Effector memory CD8-positive, alpha-beta T cell (primary cell): ENCODE measurements around the gene PLCXD3.

Experiments
- ATAC-seq: fragments of 150-1000 bp; cut with Tn5 transposase; replicated peaks from 2 replicates; pipeline ENCODE4 v1.10.0; 2021; ENCODE audit warnings: mild to moderate bottlenecking, moderate library complexity
- DNase-seq, 3 experiments: peaks; one replicate each; pipeline ENCODE4 v3.0.0; 2021
- H3K27ac Mint-ChIP-seq, 2 donors: one replicate each; pipeline ENCODE4 v1.8.0; 2022; ENCODE audit warnings: mild to moderate bottlenecking in 2 of 2, mixed read lengths in 2 of 2, moderate library complexity in 2 of 2
- H3K27me3 Mint-ChIP-seq, 2 donors: one replicate each; pipeline ENCODE4 v1.8.0; 2022; ENCODE audit warnings: mixed read lengths in 2 of 2
- H3K36me3 Mint-ChIP-seq: one replicate; pipeline ENCODE4 v1.8.0; 2022; ENCODE audit warnings: mild to moderate bottlenecking, moderate library complexity, mixed read lengths; ENCODE audit not compliant: insufficient read depth
- H3K4me1 Mint-ChIP-seq, 2 donors: one replicate each; pipeline ENCODE4 v1.8.0; 2022; ENCODE audit warnings: low read depth in 2 of 2, mixed read lengths in 2 of 2
- H3K4me3 Mint-ChIP-seq, 2 donors: one replicate each; pipeline ENCODE4 v1.8.0; 2022; ENCODE audit warnings: mild to moderate bottlenecking in 2 of 2, mixed read lengths in 2 of 2, moderate library complexity in 2 of 2
- H3K9me3 Mint-ChIP-seq, 2 donors: one replicate each; pipeline ENCODE4 v1.8.0; 2022; ENCODE audit warnings: mixed read lengths in 2 of 2
- total RNA-seq, 9 experiments: gene quantifications; one replicate each; lab custom pipeline; 2026; lab: John Stamatoyannopoulos, UW

The PLCXD3 gene, protein sequence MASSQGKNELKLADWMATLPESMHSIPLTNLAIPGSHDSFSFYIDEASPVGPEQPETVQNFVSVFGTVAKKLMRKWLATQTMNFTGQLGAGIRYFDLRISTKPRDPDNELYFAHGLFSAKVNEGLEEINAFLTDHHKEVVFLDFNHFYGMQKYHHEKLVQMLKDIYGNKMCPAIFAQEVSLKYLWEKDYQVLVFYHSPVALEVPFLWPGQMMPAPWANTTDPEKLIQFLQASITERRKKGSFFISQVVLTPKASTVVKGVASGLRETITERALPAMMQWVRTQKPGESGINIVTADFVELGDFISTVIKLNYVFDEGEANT
- 0 to 0.11 (median 0) reads per million in 9 experiments for total RNA-seq

DNA sequence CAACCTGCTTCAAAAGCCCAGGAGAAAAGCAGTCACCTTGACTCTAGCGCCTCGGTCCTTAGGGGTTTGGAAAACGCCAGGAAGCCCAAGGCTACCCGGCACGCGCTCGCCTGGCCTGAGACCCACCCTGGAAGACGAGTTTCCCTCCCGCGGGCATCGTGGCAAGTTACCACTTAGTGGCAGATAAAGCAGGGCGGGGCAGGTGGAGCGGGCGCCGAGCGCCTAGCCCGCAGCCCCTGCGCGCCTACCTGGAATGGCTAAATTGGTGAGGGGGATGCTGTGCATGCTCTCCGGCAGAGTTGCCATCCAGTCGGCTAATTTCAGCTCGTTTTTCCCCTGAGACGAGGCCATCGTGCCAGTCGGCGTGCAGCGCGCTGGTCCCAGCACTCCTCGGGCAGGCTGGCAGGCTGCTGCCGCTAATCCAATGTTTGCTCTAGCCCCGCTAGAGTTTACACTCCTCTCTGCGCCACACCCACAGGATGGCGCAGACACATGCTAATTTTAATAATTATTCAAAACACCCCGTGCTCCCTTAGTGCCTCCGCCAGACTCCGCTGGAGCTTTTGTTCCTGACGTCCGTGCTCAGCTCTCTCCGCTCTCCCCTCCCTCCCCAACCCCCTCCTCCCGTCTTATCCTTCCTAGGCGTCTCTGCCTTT lies at the start of gene PLCXD3:
PLCXD3 (minus strand) TSS at position 426 of the 656 bp plus-strand sequence; CDS start at position 351, 75 bp downstream.
- peaks cover 0 to 4% of the 10 kb centered on the region in 2 donors for H3K9me3 Mint-ChIP-seq
- H3K36me3 Mint-ChIP-seq = no peaks in the 10 kb centered on the region
- no peak for ATAC-seq
- H3K4me1 Mint-ChIP-seq = peaks cover 0 to 4% of the 10 kb centered on the region in 2 donors
- H3K27ac Mint-ChIP-seq = no peak within 1 kb of the TSS
- DNase-seq = no peak
- peaks cover 24 to 30% of the 10 kb centered on the region in 2 donors for H3K27me3 Mint-ChIP-seq
- H3K4me3 Mint-ChIP-seq = no peak within 1 kb of the TSS

DNA sequence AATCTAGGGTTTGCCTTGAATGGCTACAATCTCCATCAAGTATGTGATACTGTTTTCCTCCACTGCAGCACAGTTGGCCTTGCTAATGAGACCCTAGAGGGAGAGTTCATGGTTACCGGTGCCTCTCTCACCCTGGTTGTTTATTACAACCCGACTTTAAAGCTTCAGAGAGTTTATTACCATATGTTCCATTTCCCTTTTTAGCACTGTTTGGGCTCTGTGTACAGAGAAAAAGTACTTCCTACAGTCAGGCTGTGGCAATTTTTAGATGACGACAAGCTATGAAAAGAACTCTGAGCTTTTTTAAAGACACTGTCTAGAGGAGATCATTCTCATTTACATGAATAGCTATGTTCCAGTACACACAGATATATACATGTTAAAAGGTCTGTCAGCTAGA lies 48.8 kb upstream of the PLCXD3 start:
- no peak for ATAC-seq
- no peak overlapping the region for H3K4me3 Mint-ChIP-seq
- no peak for DNase-seq
- H3K27me3 Mint-ChIP-seq = no peaks in the 10 kb centered on the region
- H3K27ac Mint-ChIP-seq = no peak overlapping the region
- peaks cover 6 to 13% of the 10 kb centered on the region in 2 donors for H3K9me3 Mint-ChIP-seq
- H3K36me3 Mint-ChIP-seq = no peaks in the 10 kb centered on the region
- H3K4me1 Mint-ChIP-seq = no peaks in the 10 kb centered on the region

DNA sequence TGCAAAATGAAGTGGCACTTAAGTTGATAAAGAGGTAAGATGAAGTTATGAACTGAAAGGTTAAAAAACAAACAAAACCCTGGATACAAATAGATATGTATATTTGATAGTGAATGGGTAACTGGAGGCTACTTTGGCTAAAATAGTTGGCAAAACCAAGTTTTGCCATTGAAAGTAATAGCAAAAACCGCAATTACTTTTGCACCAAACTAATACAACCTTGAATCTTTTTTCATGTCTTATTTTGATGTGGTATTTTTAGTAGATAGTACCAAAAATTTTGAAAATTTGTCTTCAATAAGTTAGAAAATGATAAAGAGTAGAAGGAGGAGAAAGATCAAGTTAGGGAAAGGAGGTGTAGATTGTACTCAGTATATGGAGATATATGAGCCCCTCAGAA lies 47.9 kb upstream of the PLCXD3 start:
- no peak overlapping the region for H3K4me3 Mint-ChIP-seq
- H3K36me3 Mint-ChIP-seq = no peaks in the 10 kb centered on the region
- DNase-seq (no peak), ATAC-seq (no peak)
- H3K27me3 Mint-ChIP-seq = no peaks in the 10 kb centered on the region
- peaks cover 3 to 13% of the 10 kb centered on the region in 2 donors for H3K9me3 Mint-ChIP-seq
- H3K4me1 Mint-ChIP-seq = no peaks in the 10 kb centered on the region
- H3K27ac Mint-ChIP-seq = no peak overlapping the region

DNA sequence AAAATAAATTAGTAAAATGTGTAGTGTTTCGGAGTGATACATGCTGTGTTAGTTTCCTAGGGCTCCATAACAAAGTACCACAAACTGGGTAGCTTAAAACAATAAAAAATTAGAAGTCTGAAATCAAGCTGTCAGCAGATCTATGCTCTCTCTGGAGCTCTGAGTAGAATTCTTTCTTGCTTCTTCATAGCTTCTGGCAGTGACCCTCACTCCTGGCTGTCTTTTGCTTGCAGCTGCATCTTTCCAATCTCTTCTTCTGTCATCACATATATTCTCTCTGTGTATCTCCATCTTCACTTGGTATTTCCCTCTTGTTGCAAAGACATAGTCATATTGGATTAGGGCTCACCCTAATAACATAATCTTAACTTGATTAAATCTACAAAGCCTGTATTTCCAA lies 37.6 kb upstream of the PLCXD3 start:
- Mint-ChIP-seq H3K27ac (no peak overlapping the region), H3K4me1 (no peaks in the 10 kb centered on the region), H3K27me3 (no peaks in the 10 kb centered on the region), H3K9me3 (peaks cover 0 to 5% of the 10 kb centered on the region in 2 donors), H3K4me3 (no peak overlapping the region), H3K36me3 (no peaks in the 10 kb centered on the region)
- ATAC-seq (no peak), DNase-seq (no peak)

DNA sequence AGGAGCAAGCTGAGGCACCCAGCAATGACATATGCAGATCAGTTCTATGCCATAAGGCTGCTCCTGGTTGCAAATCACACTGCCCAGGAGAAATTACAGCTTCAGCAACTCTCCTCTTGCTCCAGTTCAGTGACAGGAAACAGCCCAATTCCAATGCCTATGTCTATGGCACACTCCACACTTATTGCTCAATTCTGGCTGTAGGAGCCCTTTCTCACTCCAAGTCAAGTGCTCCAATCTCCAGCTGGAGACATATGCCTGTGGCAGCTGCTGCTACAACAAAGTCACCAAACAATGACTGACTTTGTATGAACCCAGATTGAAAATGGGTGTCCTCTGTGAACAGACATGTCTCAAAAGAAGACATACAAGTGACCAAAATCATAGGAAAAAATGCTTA lies 31.8 kb upstream of the PLCXD3 start:
- no peaks in the 10 kb centered on the region for H3K4me1 Mint-ChIP-seq
- H3K36me3 Mint-ChIP-seq = no peaks in the 10 kb centered on the region
- H3K27me3 Mint-ChIP-seq = no peaks in the 10 kb centered on the region
- ATAC-seq = no peak
- H3K27ac Mint-ChIP-seq = no peak overlapping the region
- H3K9me3 Mint-ChIP-seq = peaks cover under 1 to 4% of the 10 kb centered on the region in 2 donors
- no peak overlapping the region for H3K4me3 Mint-ChIP-seq
- DNase-seq = no peak

DNA sequence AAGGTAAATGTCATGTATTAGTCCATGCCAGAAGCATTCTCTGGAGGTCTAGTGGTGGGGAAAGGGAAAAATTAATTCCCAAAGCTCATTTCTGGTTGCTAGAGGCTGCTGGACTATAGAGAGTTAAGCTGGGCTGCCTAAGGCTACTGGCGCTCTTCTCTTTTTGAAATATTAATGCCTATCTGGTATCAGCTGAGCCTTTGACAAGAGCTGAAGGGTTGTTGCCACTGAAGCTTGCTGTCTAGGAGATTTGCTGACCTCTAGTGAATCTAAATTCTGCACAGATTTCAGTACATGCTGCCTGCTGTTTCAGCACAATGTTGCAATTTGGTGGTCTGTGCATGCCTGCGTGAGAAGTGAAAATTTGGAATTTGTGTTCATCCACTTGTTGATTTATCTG lies 29.1 kb upstream of the PLCXD3 start:
- H3K9me3 Mint-ChIP-seq = peaks cover 4 to 7% of the 10 kb centered on the region in 2 donors
- no peaks in the 10 kb centered on the region for H3K27me3 Mint-ChIP-seq
- H3K27ac Mint-ChIP-seq = no peak overlapping the region
- no peak for ATAC-seq
- no peak for DNase-seq
- no peak overlapping the region for H3K4me3 Mint-ChIP-seq
- no peaks in the 10 kb centered on the region for H3K4me1 Mint-ChIP-seq
- no peaks in the 10 kb centered on the region for H3K36me3 Mint-ChIP-seq

DNA sequence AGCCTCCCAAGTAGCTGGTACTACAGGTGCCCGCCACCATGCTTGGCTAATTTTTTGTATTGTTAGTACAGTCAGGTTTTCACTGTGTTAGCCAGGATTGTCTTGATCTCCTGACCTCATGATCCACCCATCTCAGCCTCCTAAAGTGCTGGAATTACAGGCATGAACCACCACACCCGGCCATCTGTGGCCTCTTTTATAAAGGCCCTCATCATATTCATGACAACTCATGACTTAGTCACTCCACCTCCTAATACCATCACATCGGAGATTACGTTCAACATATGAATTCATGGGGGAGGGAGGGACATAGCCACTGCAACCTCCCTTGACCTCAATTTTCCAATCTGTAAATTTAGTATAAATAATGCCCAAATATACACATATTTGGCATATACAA lies 27.2 kb upstream of the PLCXD3 start:
- H3K4me1 Mint-ChIP-seq = no peaks in the 10 kb centered on the region
- no peaks in the 10 kb centered on the region for H3K27me3 Mint-ChIP-seq
- H3K4me3 Mint-ChIP-seq = no peak overlapping the region
- ATAC-seq = no peak
- H3K36me3 Mint-ChIP-seq = no peaks in the 10 kb centered on the region
- no peak overlapping the region for H3K27ac Mint-ChIP-seq
- H3K9me3 Mint-ChIP-seq = peaks cover 4 to 7% of the 10 kb centered on the region in 2 donors
- no peak for DNase-seq

DNA sequence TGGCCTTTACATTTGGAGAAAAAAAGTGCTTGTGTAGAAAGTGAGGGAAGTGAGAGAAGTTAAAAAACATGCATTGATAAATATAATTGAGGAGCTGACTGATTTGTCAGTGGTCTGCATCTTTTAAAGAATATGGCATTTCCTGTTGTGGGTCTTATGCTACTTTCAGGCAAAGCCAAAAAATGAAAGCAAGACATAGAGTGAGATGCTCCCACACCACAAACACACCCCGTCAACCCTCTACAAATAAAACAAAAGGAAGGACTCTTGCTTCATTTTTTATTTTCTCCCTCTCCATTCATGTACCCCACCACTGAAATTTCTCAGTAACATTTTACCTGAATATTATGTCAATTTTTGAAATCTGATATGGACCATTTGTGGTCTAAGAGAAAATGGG lies 22.1 kb upstream of the PLCXD3 start:
- no peaks in the 10 kb centered on the region for H3K27me3 Mint-ChIP-seq
- no peaks in the 10 kb centered on the region for H3K4me1 Mint-ChIP-seq
- peaks cover 1 to 7% of the 10 kb centered on the region in 2 donors for H3K9me3 Mint-ChIP-seq
- ATAC-seq (no peak), DNase-seq (no peak)
- no peaks in the 10 kb centered on the region for H3K36me3 Mint-ChIP-seq
- no peak overlapping the region for H3K27ac Mint-ChIP-seq
- H3K4me3 Mint-ChIP-seq = no peak overlapping the region

DNA sequence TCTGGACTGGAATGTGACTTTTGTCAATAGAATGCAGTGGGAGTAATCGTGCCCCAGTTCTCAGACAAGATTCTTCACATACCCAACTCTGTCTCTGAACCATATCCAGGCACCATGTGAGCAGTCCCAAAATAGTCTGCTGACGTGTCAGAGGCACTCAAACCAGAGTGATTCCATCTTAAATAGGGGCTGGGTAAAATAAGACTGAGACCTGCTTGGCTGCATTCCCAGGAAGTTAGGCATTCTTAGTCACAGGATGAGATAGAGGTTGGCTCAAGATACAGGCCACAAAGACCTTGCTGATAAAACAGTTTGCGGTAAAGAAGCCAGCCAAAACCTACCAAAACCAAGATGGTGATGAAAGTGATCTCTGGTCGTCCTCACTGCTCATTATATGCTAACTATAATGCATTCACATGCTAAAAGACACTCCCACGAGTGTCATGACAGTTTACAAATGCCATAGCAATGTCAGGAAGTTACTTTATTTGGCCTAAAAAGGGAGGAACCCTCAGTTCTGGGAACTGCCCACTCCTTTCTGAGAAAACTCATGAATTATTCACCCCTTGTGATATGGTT lies 16.9 kb upstream of the PLCXD3 start:
- no peak for ATAC-seq
- H3K9me3 Mint-ChIP-seq = peaks cover 0 to 2% of the 10 kb centered on the region in 2 donors
- no peaks in the 10 kb centered on the region for H3K27me3 Mint-ChIP-seq
- no peak for DNase-seq
- no peak overlapping the region for H3K27ac Mint-ChIP-seq
- no peaks in the 10 kb centered on the region for H3K4me1 Mint-ChIP-seq
- H3K4me3 Mint-ChIP-seq = no peak overlapping the region
- H3K36me3 Mint-ChIP-seq = no peaks in the 10 kb centered on the region

DNA sequence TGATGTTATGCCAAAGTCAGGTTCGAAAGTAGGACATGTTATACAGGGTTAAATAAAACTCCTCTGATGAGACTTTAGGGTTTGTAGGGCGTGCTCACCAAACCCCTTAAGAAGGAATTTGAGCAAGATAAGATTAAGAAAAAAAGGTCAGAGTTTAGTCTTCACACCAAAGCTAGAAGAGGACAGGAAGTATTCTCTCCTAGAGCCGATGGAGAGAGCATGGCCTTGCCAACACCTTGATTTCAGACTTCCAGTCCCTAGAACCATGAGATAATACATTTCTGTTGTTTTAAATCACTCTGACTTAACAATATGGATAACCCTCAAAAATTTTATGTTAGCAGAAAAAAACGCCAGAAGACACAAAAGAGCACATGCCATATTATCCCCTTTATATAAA lies 16.3 kb upstream of the PLCXD3 start:
- H3K27me3 Mint-ChIP-seq = no peaks in the 10 kb centered on the region

DNA sequence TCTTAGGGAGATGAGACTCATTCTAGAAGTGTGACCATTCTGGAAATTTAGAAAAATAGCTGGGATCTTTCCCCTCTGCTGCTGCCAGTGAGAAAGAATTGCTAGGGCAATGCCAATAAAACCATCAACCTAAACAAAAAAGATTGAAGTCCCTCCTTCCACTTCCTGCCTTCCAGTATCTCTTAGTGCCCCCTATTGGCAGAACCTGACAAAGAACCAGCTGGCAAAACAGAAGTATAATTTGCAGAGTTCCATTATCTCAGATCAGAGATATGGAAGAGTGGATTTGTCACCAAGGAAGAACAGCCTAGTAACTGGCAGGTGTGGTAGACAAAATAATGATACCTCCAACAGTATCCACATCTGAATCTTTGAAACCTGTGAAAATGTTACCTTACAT lies 13.8 kb upstream of the PLCXD3 start:
- Mint-ChIP-seq H3K36me3 (peaks cover 3% of the 10 kb centered on the region), H3K4me3 (no peak overlapping the region), H3K27ac (no peak overlapping the region), H3K4me1 (no peaks in the 10 kb centered on the region), H3K9me3 (peaks cover 0 to 2% of the 10 kb centered on the region in 2 donors), H3K27me3 (no peaks in the 10 kb centered on the region)
- no peak for DNase-seq
- no peak for ATAC-seq

More for the DNA sequence above, 16.3 kb upstream of the PLCXD3 start:
- DNase-seq (no peak), ATAC-seq (no peak)
- H3K36me3 Mint-ChIP-seq = no peaks in the 10 kb centered on the region
- no peak overlapping the region for H3K4me3 Mint-ChIP-seq
- peaks cover 0 to 2% of the 10 kb centered on the region in 2 donors for H3K9me3 Mint-ChIP-seq
- H3K27ac Mint-ChIP-seq = no peak overlapping the region
- no peaks in the 10 kb centered on the region for H3K4me1 Mint-ChIP-seq

DNA sequence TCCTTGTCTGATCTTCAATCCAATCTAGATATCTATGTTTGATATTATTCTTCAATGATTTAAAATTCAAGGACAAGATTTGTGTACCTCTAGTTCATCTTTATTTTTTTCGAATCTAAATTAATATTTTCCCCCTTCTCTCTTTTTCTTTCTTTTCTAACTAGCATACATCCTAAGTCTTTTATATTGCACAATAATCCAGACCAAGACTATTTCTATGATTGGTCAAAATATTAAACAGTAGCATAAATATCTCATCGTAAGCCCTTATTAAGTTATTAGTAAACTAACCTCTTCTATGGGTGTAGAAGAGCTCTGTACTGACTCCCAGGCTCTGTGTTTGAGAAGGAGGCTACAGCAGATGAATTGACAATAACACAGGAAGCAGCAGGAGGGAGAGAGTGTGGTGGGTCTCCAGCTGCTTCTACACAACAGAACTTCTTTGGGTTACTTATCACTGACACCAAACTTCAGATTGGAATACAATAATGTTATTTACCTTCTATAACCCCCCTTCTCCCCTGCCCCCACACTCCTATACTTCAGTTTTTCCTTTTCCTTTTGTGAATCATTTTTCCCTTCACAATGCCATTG lies 11.9 kb upstream of the PLCXD3 start:
- peaks cover 0 to 2% of the 10 kb centered on the region in 2 donors for H3K9me3 Mint-ChIP-seq
- peaks cover 3% of the 10 kb centered on the region for H3K36me3 Mint-ChIP-seq
- H3K27me3 Mint-ChIP-seq = no peaks in the 10 kb centered on the region
- ATAC-seq = no peak
- no peaks in the 10 kb centered on the region for H3K4me1 Mint-ChIP-seq
- DNase-seq = no peak
- no peak overlapping the region for H3K4me3 Mint-ChIP-seq
- H3K27ac Mint-ChIP-seq = no peak overlapping the region

DNA sequence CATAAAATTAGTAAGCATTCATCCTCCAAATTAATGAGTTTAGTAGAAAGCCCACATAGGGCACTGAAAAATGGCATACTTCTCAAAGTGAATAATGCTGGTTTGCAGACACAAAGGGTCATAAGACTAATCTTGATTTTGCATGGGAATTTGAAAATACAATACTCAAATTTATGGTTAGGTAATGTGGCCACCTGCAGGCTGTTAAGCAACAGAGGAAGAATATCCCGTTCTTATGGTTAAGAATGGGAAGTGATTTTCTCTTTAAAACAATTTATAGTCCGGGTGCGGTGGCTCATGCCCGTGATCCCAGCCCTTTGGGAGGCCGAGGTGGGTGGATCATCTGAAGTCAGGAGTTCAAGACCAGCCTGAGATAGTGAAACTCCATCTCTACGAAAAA lies 9.4 kb upstream of the PLCXD3 start:
- Mint-ChIP-seq H3K4me3 (no peak overlapping the region), H3K36me3 (peaks cover 3% of the 10 kb centered on the region), H3K4me1 (no peaks in the 10 kb centered on the region), H3K27me3 (no peaks in the 10 kb centered on the region), H3K27ac (no peak overlapping the region), H3K9me3 (peaks cover 0 to 4% of the 10 kb centered on the region in 2 donors)
- no peak for DNase-seq
- no peak for ATAC-seq
